Activated CD4-positive, alpha-beta memory T cell treated with anti-CD3 and anti-CD28 coated beads for 36 hours (primary cell): Measurements from ENCODE around the gene TMEM51. TPM values are rescaled to one million over a fixed set of nuclear protein-coding genes. Genes with fewer than 3 reads are reported as not detected.

Experiments
- CTCF ChIA-PET: fragments of 350-600 bp; sonication (Branson Sonifier 250); formaldehyde crosslinking; loops from one replicate; lab custom pipeline; 2021; ENCODE audit warnings: antibody characterized with exemption, inconsistent platforms; lab: Charles Lee
- POLR2A ChIA-PET: fragments of 350-600 bp; sonication (Branson Sonifier 250); formaldehyde crosslinking; loops from one replicate; lab custom pipeline; 2021; ENCODE audit warnings: antibody characterized with exemption; lab: Charles Lee
- DNase-seq: peaks from one replicate; pipeline ENCODE4 v3.0.0-alpha.2; 2020
- H3K27ac Mint-ChIP-seq: one replicate; pipeline ENCODE4 v1.8.0; 2021; ENCODE audit warnings: mixed read lengths
- H3K27me3 Mint-ChIP-seq: one replicate; pipeline ENCODE4 v1.8.0; 2021; ENCODE audit warnings: mixed read lengths
- H3K36me3 Mint-ChIP-seq: one replicate; pipeline ENCODE4 v1.8.0; 2021; ENCODE audit warnings: mixed read lengths
- H3K4me1 Mint-ChIP-seq: one replicate; pipeline ENCODE4 v1.8.0; 2021; ENCODE audit warnings: low read depth, mixed read lengths
- H3K4me3 Mint-ChIP-seq: one replicate; pipeline ENCODE4 v1.8.0; 2021; ENCODE audit warnings: mild to moderate bottlenecking, mixed read lengths
- H3K9me3 Mint-ChIP-seq: one replicate; pipeline ENCODE4 v1.8.0; 2021; ENCODE audit warnings: mixed read lengths
- intact Hi-C: fragments of 100-400 bp; cut with micrococcal nuclease; formaldehyde crosslinking; loops from one replicate; pipeline ENCODE4 v1.15.1; 2023
- total RNA-seq, 2 experiments: library from RNA; stranded (reverse); gene quantifications; one replicate each; pipeline ENCODE4 v1.2.3, GENCODE V29; 2021

The TMEM51 gene
- total RNA-seq, 2 experiments from 2014 or later, result not detected

- Mint-ChIP-seq H3K4me1 (peaks cover 9% of the 10 kb centered on the region), H3K27me3 (peaks cover 13% of the 10 kb centered on the region), H3K4me3 (no peak overlapping the region), H3K27ac (no peak overlapping the region), H3K36me3 (no peaks in the 10 kb centered on the region), H3K9me3 (no peaks in the 10 kb centered on the region)
- ChIA-PET POLR2A (no interaction called here), CTCF (interaction anchor here (1.5 kb wide), 1 partner anchor 188 kb away, joined by 5 read pairs; no protein-coding TSS in a partner anchor)
- no peak for DNase-seq
- intact Hi-C loops, result no loop called here
These were observed 36.6 kb upstream of the TMEM51 start for GRCh38 chr1:15116966-15117365.

GRCh38 chr1:15117671-15118325 lies 35.7 kb upstream of the TMEM51 start:
- POLR2A ChIA-PET, result no interaction called here
- Mint-ChIP-seq H3K36me3 (no peaks in the 10 kb centered on the region), H3K4me1 (peaks cover 1% of the 10 kb centered on the region), H3K27ac (no peak overlapping the region), H3K27me3 (peaks cover 10% of the 10 kb centered on the region), H3K4me3 (no peak overlapping the region), H3K9me3 (no peaks in the 10 kb centered on the region)
- intact Hi-C loops, result no loop called here
- DNase-seq, result no peak
- CTCF ChIA-PET, result interaction anchor here (1.5 kb wide), 1 partner anchor 187 kb away, joined by 5 read pairs; no protein-coding TSS in a partner anchor

- Mint-ChIP-seq H3K27ac (no peak overlapping the region), H3K27me3 (peaks cover 10% of the 10 kb centered on the region), H3K9me3 (no peaks in the 10 kb centered on the region), H3K36me3 (no peaks in the 10 kb centered on the region), H3K4me3 (no peak overlapping the region), H3K4me1 (no peaks in the 10 kb centered on the region)
- ChIA-PET POLR2A (interaction anchor here (0.6 kb wide), 1 partner anchor 142 kb away, joined by 3 read pairs; no protein-coding TSS in a partner anchor), CTCF (interaction anchor here (0.7 kb wide), 1 partner anchor 10 kb away, joined by 3 read pairs; no protein-coding TSS in a partner anchor)
- no peak for DNase-seq
- intact Hi-C loops, result no loop called here
These were observed 35.0 kb upstream of the TMEM51 start for GRCh38 chr1:15118579-15118978.

GRCh38 chr1:15120251-15120945 lies 33.1 kb upstream of the TMEM51 start:
- Mint-ChIP-seq H3K27me3 (peaks cover 6% of the 10 kb centered on the region), H3K9me3 (no peaks in the 10 kb centered on the region), H3K4me3 (no peak overlapping the region), H3K4me1 (no peaks in the 10 kb centered on the region), H3K36me3 (no peaks in the 10 kb centered on the region), H3K27ac (no peak overlapping the region)
- intact Hi-C loops, result loop anchor here (10.0 kb wide), 1 partner anchor 314 kb away; the partner anchor contains the start of gene CTRC
- CTCF ChIA-PET, result interaction anchor here (1.0 to 1.2 kb wide), 2 partner anchors 8 to 185 kb away, joined by 3 to 4 read pairs; no protein-coding TSS in a partner anchor
- POLR2A ChIA-PET, result no interaction called here
- DNase-seq, result no peak

- Mint-ChIP-seq H3K36me3 (no peaks in the 10 kb centered on the region), H3K9me3 (no peaks in the 10 kb centered on the region), H3K27me3 (peaks cover 6% of the 10 kb centered on the region), H3K4me3 (no peak overlapping the region), H3K27ac (no peak overlapping the region), H3K4me1 (no peaks in the 10 kb centered on the region)
- DNase-seq, result no peak
- ChIA-PET POLR2A (no interaction called here), CTCF (interaction anchor here (0.9 kb wide), 1 partner anchor 22 kb away, joined by 3 read pairs; no protein-coding TSS in a partner anchor)
- intact Hi-C loops, result loop anchor here (10.0 kb wide), 1 partner anchor 312 kb away; the partner anchor contains the start of gene CTRC
These were observed 31.2 kb upstream of the TMEM51 start for GRCh38 chr1:15122331-15122730.

- Mint-ChIP-seq H3K4me3 (no peak overlapping the region), H3K9me3 (no peaks in the 10 kb centered on the region), H3K27ac (no peak overlapping the region), H3K27me3 (peaks cover 6% of the 10 kb centered on the region), H3K36me3 (no peaks in the 10 kb centered on the region), H3K4me1 (no peaks in the 10 kb centered on the region)
- ChIA-PET CTCF (interaction anchor here (0.8 to 1.5 kb wide), 4 partner anchors 9 to 182 kb away, joined by 3 to 4 read pairs (median 4); no protein-coding TSS in a partner anchor), POLR2A (no interaction called here)
- intact Hi-C loops, result loop anchor here (10.0 kb wide), 1 partner anchor 312 kb away; the partner anchor contains the start of gene CTRC
- DNase-seq, result no peak
These were observed 30.3 kb upstream of the TMEM51 start for GRCh38 chr1:15123270-15123669.

GRCh38 chr1:15123925-15124324 lies 29.6 kb upstream of the TMEM51 start:
- Mint-ChIP-seq H3K4me1 (no peaks in the 10 kb centered on the region), H3K27me3 (peaks cover 6% of the 10 kb centered on the region), H3K4me3 (no peak overlapping the region), H3K36me3 (no peaks in the 10 kb centered on the region), H3K9me3 (no peaks in the 10 kb centered on the region), H3K27ac (no peak overlapping the region)
- ChIA-PET POLR2A (no interaction called here), CTCF (interaction anchor here (1.5 kb wide), 1 partner anchor 18 kb away, joined by 4 read pairs; no protein-coding TSS in a partner anchor)
- intact Hi-C loops, result loop anchor here (10.0 kb wide), 1 partner anchor 311 kb away; the partner anchor contains the start of gene CTRC
- DNase-seq, result no peak

- CTCF ChIA-PET, result interaction anchor here (1.3 to 1.5 kb wide), 2 partner anchors 18 to 147 kb away, joined by 4 to 6 read pairs; no protein-coding TSS in a partner anchor
- H3K27ac Mint-ChIP-seq, result no peak overlapping the region
- H3K27me3 Mint-ChIP-seq, result peaks cover 6% of the 10 kb centered on the region
- POLR2A ChIA-PET, result no interaction called here
- H3K36me3 Mint-ChIP-seq, result no peaks in the 10 kb centered on the region
- H3K4me1 Mint-ChIP-seq, result no peaks in the 10 kb centered on the region
- no peak for DNase-seq
- H3K4me3 Mint-ChIP-seq, result no peak overlapping the region
- H3K9me3 Mint-ChIP-seq, result no peaks in the 10 kb centered on the region
- intact Hi-C loops, result loop anchor here (10.0 kb wide), 1 partner anchor 310 kb away; the partner anchor contains the start of gene CTRC
These were observed 29.0 kb upstream of the TMEM51 start for GRCh38 chr1:15124362-15125100.

GRCh38 chr1:15125101-15125745 lies 28.3 kb upstream of the TMEM51 start:
- H3K4me1 Mint-ChIP-seq, result no peaks in the 10 kb centered on the region
- ChIA-PET CTCF (interaction anchor here (1.3 kb wide), 1 partner anchor 147 kb away, joined by 6 read pairs; no protein-coding TSS in a partner anchor), POLR2A (no interaction called here)
- peaks cover 6% of the 10 kb centered on the region for H3K27me3 Mint-ChIP-seq
- H3K36me3 Mint-ChIP-seq, result no peaks in the 10 kb centered on the region
- H3K27ac Mint-ChIP-seq, result no peak overlapping the region
- peaks cover 3% of the 10 kb centered on the region for H3K9me3 Mint-ChIP-seq
- DNase-seq, result no peak
- intact Hi-C loops, result loop anchor here (10.0 kb wide), 1 partner anchor 310 kb away; the partner anchor contains the start of gene CTRC
- no peak overlapping the region for H3K4me3 Mint-ChIP-seq

GRCh38 chr1:15128077-15128476 lies 25.5 kb upstream of the TMEM51 start:
- POLR2A ChIA-PET, result no interaction called here
- Mint-ChIP-seq H3K27ac (no peak overlapping the region), H3K36me3 (no peaks in the 10 kb centered on the region), H3K27me3 (no peaks in the 10 kb centered on the region), H3K4me3 (no peak overlapping the region), H3K4me1 (no peaks in the 10 kb centered on the region), H3K9me3 (peaks cover 3% of the 10 kb centered on the region)
- intact Hi-C loops, result loop anchor here (1.0 to 10.0 kb wide), 3 partner anchors 144 to 307 kb away; partner anchors contain the start of gene CTRC
- CTCF ChIA-PET, result interaction anchor here (0.5 to 7.9 kb wide), 34 partner anchors 9 to 303 kb away, joined by 3 to 142 read pairs (median 5); partner anchors contain the start of gene TMEM51
- no peak for DNase-seq
